DMS79 (cell line): Measurements from ENCODE around the gene RNF111.
"Not testable (repeated sequence)": the region's sequence is repeated elsewhere in the genome, so short reads cannot be mapped to it uniquely, and the experiment has no call there.

Experiments used
- DNase-seq: peaks from one replicate; lab custom pipeline; 2025; lab: John Stamatoyannopoulos, UW

The RNF111 gene

DNA sequence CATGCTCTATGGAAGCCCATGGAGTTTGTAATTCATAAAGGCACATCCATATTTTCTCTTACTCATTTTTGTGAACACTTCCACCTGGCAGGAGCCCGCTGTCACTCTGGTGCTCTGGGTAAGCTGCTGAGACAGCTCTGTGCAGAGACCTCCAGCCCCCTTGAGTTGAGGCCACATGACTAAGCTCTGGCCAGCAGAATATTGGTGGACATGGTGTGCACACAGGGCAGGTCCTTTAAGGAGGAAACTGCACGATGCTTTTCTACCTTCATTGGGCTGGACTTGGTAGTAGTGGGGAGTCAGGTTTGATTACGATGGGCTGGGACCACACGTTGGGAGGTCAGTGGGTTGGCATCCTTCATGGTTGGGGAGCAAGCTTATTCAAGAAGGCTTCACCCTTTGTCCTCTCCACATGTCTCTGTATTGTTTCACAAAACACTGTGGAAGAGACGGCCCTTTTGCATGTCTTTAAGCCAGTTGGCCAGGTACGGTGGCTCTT lies 146.5 kb downstream of the RNF111 start:
- no peak for DNase-seq

DNA sequence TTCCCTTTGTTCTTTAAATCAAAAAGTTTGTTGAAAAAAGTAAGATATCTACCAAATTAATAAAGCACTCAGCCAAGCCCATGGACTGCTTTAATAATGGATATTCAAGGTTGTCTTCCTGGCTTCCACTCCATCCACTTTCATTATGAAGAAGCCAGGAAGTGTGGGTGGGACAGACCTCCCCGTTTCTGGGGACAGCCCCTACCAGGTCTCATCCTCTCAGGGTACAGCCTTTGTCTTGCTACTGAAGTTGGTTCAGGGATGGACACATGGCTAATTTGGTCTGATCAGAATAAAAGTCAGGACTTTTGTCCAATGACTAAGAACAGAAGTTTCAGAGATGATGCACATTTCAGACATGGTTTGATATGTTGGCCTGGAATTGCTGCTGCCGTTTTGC lies 150.1 kb downstream of the RNF111 start:
- no peak for DNase-seq

DNA sequence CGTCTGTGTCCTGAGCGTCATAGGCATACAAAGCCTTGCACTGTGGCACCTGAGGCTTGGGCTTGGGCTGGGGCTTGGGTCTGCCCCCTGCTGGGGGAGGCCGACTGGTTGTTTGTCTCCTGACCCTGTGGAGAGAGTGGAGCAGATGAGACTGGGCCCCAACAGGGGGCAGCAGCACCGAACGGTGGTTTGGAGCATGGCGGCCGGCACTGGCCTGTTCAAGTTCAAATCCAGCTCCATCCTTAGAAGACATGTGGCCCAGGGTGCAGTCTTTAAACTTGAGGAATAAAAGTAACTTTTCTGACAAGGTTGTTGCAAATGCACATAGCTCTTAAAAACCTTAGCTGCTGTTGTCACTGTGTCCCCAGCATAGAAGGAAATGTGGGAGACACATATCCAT lies 150.8 kb downstream of the RNF111 start:
- no peak for DNase-seq

- DNase-seq: no peak
These were observed 153.2 kb downstream of the RNF111 start for GRCh38 chr15:59140422-59141226.

- DNase-seq: no peak
These were observed 155.8 kb downstream of the RNF111 start for GRCh38 chr15:59143281-59143680.

DNA sequence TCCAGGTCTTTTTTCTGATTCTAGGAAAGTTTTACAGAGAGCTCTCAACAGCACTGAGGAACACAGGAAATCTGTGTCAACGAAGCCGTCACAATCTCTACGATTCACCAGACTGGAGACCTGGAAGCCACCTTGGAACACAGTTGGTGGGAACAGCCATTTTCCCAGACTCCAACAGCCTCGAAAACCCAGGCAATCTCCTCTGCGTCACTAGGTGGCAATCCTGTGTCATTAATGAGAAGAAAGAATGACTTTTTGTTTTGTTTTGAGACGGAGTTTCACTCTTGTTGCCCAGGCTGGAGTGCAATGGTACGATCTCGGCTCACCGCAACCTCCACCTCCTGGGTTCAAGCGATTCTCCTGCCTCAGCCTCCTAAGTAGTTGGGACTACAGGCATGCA lies 157.1 kb downstream of the RNF111 start:
- not testable (repeated sequence) for DNase-seq
